Cardiac muscle cell (in vitro differentiated cells and primary cell): ENCODE data around the gene TNRC6B. TPM values are rescaled to one million over a fixed set of nuclear protein-coding genes. Genes with fewer than 3 reads are reported as not detected.

Experiments used
- DNase-seq, 2 donors: peaks; one replicate each; pipeline versions ENCODE4 v3.0.0 to v3.0.0-alpha.2; 2010 to 2017; ENCODE audit warnings: low read depth in 1 of 2, low spot score in 1 of 2
- H3K27ac ChIP-seq: fragments of 200-600 bp; sonication (generic); 2 replicates; pipeline ENCODE4 v1.5.1; 2016
- H3K27me3 ChIP-seq: fragments of 200-600 bp; sonication (generic); 2 replicates; pipeline ENCODE4 v1.6.0; 2016; ENCODE audit warnings: control low read depth
- H3K36me3 ChIP-seq: fragments of 200-600 bp; sonication (generic); 2 replicates; pipeline ENCODE4 v1.5.1; 2016; ENCODE audit warnings: control low read depth
- H3K4me1 ChIP-seq: fragments of 200-600 bp; sonication (generic); 2 replicates; pipeline ENCODE4 v1.8.1; 2017; ENCODE audit warnings: low read depth, mild to moderate bottlenecking, mixed run types
- H3K4me3 ChIP-seq: fragments of 200-600 bp; sonication (generic); 2 replicates; pipeline ENCODE4 v1.5.1; 2016; ENCODE audit warnings: mild to moderate bottlenecking
- H3K9me3 ChIP-seq: fragments of 200-600 bp; sonication (generic); 2 replicates; pipeline ENCODE4 v1.5.1; 2017; ENCODE audit warnings: low read depth, mild to moderate bottlenecking, control low read depth
- CTCF ChIP-seq: IDR thresholded peaks from 2 replicates; pipeline ENCODE4 v1.5.1; 2012; ENCODE audit warnings: low read depth, mild to moderate bottlenecking, low read length
- polyA plus RNA-seq: library from polyadenylated mRNA; unstranded; fragments of >200 nt; fragmentation: Nextera tagmentation; extraction: Ambion mirVana; gene quantifications from 2 replicates; pipeline ENCODE4 v1.2.1, GENCODE V29; 2016
- total RNA-seq: library from RNA; depleted of rRNA; stranded (reverse); fragments of >200 nt; gene quantifications from 2 replicates; pipeline ENCODE4 v1.2.3, GENCODE V29; 2016

TNRC6B gene, protein sequence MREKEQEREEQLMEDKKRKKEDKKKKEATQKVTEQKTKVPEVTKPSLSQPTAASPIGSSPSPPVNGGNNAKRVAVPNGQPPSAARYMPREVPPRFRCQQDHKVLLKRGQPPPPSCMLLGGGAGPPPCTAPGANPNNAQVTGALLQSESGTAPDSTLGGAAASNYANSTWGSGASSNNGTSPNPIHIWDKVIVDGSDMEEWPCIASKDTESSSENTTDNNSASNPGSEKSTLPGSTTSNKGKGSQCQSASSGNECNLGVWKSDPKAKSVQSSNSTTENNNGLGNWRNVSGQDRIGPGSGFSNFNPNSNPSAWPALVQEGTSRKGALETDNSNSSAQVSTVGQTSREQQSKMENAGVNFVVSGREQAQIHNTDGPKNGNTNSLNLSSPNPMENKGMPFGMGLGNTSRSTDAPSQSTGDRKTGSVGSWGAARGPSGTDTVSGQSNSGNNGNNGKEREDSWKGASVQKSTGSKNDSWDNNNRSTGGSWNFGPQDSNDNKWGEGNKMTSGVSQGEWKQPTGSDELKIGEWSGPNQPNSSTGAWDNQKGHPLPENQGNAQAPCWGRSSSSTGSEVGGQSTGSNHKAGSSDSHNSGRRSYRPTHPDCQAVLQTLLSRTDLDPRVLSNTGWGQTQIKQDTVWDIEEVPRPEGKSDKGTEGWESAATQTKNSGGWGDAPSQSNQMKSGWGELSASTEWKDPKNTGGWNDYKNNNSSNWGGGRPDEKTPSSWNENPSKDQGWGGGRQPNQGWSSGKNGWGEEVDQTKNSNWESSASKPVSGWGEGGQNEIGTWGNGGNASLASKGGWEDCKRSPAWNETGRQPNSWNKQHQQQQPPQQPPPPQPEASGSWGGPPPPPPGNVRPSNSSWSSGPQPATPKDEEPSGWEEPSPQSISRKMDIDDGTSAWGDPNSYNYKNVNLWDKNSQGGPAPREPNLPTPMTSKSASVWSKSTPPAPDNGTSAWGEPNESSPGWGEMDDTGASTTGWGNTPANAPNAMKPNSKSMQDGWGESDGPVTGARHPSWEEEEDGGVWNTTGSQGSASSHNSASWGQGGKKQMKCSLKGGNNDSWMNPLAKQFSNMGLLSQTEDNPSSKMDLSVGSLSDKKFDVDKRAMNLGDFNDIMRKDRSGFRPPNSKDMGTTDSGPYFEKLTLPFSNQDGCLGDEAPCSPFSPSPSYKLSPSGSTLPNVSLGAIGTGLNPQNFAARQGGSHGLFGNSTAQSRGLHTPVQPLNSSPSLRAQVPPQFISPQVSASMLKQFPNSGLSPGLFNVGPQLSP (N-terminal part only)
- 39.6 and 61.1 TPM in 2 replicates for total RNA-seq
- polyA plus RNA-seq: 50.2 and 73.2 TPM in 2 replicates

GRCh38 chr22:40177738-40178416 is at the start of gene TNRC6B:
TNRC6B (plus strand) TSS chr22:40177925; CDS start chr22:40178136, 211 bp downstream.
- Histone ChIP-seq H3K4me1 (peaks cover 43% of the 10 kb centered on the region), H3K27me3 (no peaks in the 10 kb centered on the region), H3K9me3 (no peaks in the 10 kb centered on the region), H3K36me3 (no peaks in the 10 kb centered on the region), H3K27ac (peak within 1 kb of the TSS; percentile 92), H3K4me3 (peak within 1 kb of the TSS; percentile 70)
- no peak for TF ChIP-seq CTCF
- peak; percentile 95 to 98 for DNase-seq

DNA sequence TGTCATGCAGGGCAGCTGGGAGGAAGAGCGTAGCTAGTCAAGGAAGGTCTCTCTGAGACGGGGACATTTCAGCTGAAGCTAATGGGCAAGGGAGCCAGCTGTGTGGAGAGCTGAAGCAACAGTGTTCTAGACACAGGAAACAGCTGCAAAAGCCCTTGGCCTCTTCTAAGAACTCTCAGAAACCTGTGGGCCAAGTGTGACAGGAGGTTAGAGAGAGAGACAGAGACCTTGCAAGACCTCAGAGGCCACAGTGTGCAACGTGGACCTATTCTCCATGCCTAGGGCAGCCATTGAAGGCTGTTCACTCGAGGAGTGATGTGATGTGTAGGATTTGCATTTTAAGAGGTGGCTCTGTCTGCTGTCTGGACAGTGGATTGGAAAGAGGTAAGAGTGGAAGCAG is 48.7 kb upstream of the TNRC6B start:
- no peak overlapping the region for H3K27ac ChIP-seq
- TF ChIP-seq CTCF: no peak
- no peaks in the 10 kb centered on the region for H3K27me3 ChIP-seq
- H3K4me3 ChIP-seq: no peak overlapping the region
- no peak for DNase-seq
- no peaks in the 10 kb centered on the region for H3K9me3 ChIP-seq
- peaks cover 4% of the 10 kb centered on the region for H3K36me3 ChIP-seq
- no peaks in the 10 kb centered on the region for H3K4me1 ChIP-seq

DNA sequence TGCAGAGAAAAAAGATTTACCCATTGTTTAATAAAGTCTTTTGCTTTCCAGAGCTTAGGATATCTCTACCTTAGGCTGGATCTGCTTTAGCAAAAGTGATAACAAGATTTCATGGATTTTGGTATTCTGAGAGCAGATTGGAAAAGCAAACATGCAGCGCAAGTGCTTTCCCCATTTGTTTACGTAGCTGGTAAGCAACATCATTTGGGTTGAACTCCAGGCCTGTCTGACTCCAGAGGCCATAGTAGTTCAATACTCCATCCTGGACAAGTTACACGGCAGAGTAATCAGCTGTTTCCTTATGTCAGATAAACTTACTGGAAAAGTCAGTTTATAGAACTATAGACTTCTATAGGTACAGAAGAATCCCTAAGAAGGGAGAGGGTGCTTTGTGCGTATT is 40.6 kb upstream of the TNRC6B start:
- Histone ChIP-seq H3K27ac (no peak overlapping the region), H3K36me3 (peaks cover 9% of the 10 kb centered on the region), H3K4me1 (no peaks in the 10 kb centered on the region), H3K27me3 (no peaks in the 10 kb centered on the region), H3K9me3 (no peaks in the 10 kb centered on the region), H3K4me3 (no peak overlapping the region)
- no peak for TF ChIP-seq CTCF
- DNase-seq: no peak

DNA sequence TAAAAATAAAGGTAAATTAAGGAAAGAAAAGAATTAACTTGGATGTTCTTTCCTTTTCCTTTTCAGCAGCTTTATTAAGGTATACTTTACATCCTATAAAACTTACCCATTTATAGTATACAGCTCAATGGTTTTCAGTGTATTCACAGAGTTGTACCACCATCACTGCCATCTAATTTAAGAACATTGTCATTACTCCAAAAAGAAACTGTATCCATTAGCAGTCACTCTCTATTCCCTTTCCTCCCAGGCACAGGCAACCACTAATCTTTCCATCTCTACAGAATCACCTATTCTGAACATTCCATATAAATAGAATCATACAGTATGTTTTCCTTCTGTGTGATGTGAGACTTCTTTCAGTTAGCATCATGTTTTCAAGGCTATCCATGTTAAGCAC is 38.9 kb upstream of the TNRC6B start:
- Histone ChIP-seq H3K4me1 (no peaks in the 10 kb centered on the region), H3K9me3 (no peaks in the 10 kb centered on the region), H3K27ac (no peak overlapping the region), H3K4me3 (no peak overlapping the region), H3K36me3 (peaks cover 9% of the 10 kb centered on the region), H3K27me3 (no peaks in the 10 kb centered on the region)
- no peak for DNase-seq
- TF ChIP-seq CTCF: no peak
